ENCODE results near the gene PMFBP1.
A peak's percentile ranks its signal among the peaks of the same experiment; 100 is the strongest.
"Not testable (repeated sequence)": the region's sequence is repeated elsewhere in the genome, so short reads cannot be mapped to it uniquely, and the experiment has no call there.

PMFBP1 gene

DNA sequence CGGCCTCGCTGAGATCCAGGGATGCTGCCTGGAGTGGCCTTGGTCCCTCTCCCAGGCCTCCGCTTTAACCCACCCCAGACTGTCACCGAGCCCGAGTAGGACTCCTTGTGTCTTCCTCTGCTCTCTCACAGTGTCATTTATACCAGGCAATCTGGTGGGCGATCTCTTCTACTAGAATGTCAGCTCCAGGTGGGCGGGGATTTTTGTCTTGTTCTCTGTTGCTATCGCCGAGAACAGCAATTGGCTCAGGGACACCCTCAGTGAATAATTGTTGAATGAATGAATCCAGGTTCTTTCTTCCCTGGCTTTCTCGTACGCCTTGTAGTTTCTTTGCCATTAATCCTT lies 77.7 kb downstream of the PMFBP1 start:
- DNase-seq: peak; percentile 25

DNA sequence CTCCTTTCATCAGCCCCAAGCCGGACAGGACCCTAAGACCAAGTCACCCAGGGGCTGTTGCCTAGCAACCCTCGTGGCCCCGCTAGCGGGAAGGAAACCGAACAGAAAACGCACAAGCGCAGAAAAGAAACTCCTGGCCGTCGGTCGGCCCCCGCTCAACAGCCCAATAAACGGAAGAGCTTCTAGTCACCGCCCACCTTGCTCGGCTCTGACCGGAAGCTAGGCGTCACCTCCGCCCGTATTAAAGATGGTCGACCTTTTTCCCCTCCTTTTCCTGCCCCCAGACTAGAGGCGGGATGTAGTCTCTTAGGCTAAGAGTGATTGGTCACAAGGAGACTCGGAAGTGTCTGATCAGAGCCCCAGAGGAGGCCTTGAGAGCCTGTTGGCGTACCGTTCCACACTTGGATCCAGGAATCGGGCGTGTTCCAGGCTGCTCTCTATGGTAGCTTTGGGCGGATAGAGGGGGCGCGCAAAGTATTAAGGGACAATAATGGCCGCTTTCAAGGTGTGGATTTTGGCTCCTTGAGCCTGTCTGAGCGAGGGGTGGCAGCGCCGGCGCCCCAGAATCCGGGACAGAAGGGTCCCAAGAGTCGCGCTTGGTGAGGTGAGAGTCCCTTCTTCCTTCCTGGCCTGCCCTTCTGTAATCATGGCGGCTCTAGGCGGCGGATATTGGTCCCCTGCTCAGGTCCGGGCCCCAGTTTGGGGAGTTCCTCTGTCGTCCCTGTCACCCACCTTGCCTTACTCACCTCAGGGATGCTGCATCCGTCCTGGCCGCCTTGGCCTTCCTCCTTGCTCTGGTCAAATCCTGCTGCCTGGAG lies 78.3 kb downstream of the PMFBP1 start, which contains the start of the genes DHX38 and TXNL4B:
Gene DHX38 (plus strand): TSS at position 400 of the 818 bp plus-strand sequence. CDS start 2,311 bp downstream, outside the sequence.
Gene TXNL4B (minus strand): TSS at position 173 of the 818 bp plus-strand sequence. CDS start 2,871 bp downstream, outside the sequence.
- DNase-seq: peak; percentile 94

DNA sequence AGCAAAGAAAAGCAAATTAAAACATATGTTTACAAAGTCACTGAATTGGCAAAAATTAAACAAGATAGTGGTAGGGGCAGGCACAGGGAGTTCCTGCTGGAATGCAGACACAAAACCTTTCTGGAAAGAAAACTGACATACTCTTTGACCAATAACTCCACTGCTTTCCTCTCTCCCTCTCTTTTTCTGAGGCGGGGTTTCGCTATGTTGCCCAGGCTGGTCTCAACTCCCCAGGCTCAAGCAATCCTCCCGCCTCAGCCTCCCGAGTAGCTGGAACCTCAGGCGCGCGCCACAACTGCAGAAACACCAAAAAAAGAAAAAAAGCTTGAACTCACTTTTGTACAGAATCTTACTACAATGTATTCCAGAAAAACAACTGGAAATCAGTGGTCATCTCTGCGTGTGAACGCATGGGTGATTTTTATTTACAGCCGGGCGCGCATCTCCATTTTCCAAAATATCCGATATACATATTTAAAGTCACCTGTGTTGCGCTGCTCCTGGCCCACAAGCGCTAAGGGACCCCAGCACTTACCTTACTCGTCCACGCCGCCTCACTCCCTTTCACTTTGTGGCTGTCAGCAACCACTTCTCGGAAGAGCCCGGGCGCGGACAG lies 79.0 kb downstream of the PMFBP1 start:
- no peak for DNase-seq

DNA sequence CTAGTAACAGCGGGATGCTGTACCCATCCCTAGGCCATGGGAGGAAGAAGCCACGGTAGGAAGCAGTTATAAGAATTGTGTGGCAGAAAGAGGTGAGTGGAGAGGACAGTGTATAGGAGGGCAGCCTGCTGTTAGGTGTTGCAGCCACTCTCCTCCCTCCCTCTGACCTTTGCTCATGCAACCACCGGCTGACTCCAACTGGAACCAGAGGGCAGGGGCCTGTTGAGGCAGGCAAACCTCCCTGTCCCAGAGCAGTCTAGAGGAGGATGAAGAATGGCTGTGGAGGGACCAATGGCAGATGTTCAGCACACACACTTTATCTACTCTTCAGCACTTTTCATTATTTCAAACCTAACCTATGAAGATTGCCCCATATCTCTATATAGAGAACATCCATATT lies 80.7 kb downstream of the PMFBP1 start:
- DNase-seq: no peak

DNA sequence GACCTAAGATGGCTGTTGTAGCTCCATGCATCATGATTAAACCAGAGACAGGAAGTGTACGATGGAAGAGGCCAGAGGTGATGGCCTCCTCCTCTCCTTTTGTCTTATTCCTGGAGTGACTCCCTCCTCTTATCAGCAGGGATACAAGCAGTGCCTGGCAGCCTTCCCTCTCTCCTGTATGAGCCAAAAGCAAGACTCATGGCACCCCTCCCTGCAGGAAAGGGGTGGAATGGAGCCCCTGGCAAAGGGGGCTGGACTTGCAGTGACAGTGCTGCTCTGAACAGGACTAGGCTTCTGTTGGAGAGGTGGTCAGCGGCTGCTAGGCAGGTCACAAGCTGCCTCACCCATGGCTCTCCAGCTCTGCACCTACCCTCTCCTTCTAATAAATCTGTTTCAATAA lies 87.0 kb downstream of the PMFBP1 start:
- no peak for DNase-seq

DNA sequence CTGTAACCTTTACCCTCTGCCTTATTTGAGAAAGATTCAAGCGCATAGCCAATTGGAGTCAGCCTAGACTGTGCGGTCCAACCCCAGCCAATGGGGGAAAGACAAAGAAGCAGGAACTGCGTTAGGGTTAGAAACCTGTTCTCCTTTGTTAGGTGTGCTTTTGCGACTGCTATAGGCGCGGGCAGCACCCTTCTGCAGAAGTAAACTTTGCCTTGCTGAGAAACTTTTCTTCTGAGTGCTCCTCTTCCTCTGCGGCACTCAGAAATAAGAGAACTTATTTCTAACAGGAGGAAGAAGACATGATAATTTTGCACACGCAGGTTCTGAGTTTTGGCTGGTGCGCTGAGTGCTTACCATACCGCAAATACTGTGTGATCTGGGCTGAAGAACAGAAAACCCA lies 87.5 kb downstream of the PMFBP1 start:
- no peak for DNase-seq

DNA sequence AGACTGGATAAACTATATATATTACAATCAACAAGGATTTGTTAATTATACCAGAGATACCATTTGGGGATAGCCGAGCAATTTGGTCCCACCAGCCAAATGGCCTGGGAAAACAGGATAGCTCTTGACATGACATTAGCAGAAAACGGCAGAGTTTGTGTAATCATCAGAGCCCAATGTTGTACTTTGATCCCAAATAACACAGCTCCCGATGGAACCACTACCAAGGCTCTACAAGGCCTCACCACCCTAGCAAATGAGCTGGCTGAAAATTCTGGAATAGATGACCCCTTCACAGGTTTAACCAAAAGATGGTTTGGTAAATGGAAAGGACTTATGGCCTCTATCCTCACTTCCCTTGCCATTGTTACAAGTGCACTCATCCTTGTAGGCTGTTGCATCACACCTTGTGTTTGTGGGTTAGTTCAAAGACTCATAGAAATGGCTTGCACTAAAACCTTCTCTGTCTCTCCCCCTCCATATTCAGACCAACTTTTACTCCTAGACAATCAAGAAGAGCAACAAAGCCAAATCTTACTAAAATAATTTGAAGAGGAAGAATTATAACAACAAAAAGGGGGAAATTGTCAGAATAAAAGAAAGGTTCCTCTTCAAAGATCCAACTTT lies 88.1 kb downstream of the PMFBP1 start:
- no peak for DNase-seq

DNA sequence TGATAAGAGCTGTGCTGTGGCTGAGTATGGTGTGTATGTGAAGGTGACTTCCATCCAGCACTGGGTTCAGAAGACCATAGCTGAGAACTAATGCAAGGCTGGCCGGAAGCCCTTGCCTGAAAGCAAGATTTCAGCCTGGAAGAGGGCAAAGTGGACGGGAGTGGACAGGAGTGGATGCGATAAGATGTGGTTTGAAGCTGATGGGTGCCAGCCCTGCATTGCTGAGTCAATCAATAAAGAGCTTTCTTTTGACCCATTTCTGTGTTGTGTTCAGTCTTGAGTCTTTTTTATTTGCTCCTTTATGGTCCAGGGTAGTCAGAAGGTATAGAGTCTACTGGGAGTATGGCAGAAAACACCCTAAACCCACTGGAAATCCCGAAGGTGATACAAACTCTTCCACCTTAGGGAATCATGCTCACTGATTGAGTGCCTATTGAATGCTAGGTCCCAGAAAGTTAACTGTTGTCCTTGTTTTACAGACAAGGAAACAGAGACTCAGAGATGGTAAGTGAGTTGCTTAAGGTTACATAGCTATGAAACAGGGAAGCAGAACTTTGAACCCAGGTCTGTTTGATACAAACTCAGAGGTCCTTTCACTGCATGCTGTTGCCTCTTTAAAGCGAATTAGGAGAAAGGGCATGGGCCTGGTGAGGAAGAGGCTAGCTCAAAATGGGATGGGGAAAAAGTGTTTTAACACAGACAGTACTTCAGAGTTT lies 94.8 kb downstream of the PMFBP1 start:
- DNase-seq: not testable (repeated sequence)

DNA sequence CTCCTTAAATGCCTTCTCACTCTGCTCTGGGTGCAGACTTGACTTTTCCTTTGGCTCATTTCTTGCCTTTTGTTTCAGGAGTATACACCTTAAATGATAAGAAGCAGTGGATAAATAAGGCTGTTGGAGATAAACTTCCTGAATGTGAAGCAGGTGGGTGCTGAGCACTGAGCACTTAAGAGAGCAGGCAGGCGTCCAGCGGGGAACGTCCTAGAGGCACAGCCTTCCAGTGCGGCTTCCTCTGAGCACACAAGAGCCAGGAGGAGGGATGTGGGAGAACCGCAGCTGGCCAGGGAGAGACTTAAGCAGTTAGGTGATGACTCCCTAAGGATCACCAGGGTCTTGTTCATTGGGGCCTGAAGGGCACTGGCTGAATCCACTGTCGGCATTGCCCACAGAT lies 96.9 kb downstream of the PMFBP1 start:
- not testable (repeated sequence) for DNase-seq

DNA sequence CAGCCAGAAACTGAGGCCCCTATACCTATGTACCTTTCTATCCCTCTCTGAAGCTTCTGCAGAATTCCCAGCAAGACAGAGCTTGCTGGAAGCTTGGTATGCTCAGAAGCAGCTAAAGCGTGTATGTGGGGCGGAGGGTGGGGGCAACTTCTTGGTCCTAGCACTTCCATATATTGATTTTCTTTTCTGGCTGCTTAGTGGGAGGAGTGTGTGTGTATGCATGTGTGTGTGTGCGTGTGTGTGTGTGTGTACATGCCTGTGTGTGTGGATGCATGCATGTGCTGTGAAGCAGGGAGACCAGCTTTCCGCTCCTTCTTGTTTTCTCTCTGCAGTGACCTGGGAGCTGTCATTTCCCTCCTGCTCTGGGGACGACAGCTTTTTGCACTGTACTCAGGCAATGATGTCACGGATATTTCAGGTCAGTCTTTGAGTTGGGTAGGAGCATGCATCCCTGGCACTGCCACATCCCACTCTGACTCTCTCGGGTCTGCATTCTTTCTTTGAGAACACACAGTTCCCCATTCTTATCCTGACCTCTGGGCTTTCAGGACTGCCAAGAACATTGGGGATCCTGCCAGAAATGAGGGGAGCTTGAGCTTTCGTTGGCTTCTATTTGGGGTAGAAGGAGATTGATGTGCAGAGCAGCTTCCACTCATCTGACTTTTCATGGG lies 98.3 kb downstream of the PMFBP1 start:
- DNase-seq: no peak

DNA sequence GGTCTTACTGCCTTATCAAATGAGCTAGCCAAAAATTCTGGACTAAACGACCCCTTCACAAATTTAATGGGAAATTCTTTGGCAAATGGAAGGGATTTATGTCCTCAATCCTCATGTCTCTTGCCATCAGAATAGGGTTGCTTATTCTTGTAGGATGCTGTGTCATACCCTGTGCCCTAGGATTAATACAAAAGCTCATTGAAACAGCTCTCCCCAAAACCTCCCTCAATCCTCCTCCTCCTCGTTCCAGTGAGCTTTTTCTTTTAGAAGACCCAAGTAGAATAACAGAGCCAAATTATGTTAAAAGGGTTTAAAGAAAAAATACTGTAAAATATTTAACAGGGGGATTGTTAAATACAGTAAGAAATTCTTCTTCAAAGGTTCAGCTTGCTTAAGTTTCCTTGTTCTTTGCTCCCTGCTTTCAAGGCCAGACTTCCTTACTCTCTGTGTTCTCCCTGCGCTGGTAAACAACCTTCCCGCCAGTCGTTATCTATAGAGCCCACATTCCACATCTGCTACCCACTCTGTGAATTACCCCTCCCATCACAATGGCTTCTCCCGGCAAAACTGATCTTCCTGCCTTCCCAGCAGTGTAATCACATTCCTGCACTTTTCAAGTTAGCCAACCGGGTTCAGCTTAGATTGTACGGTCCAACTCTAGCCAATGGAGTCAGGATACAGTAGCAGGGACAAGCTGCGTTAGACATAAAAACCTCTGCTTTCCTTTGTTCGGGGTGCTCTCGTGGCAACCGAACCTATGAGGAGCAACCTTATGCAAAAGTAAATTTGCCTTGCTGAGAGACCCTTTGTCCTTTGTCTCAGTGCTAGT lies 99.2 kb downstream of the PMFBP1 start:
- DNase-seq: no peak

All from NCI-H748 treated with DMSO at 0.1 percent for 48 hours (cell line).